Cardiac septum (tissue), 1 donor: ENCODE results near the gene THBS1. TPM values are rescaled to one million over a fixed set of nuclear protein-coding genes. Genes with fewer than 3 reads are reported as not detected.

Experiments
- DNase-seq: peaks from one replicate; pipeline ENCODE4 v3.0.0-alpha.2; 2020; ENCODE audit warnings: low spot score
- intact Hi-C: fragments of 100-400 bp; cut with DNase I; formaldehyde crosslinking; loops from one replicate; pipeline ENCODE4 v1.14.0; 2022
- total RNA-seq: library from RNA; stranded (reverse); fragmentation: NEBNext Ultra II Directional; extraction: Animal tissue kit (Norgen Biotek cat#: 25700); gene quantifications from one replicate; pipeline ENCODE4 v1.2.1, GENCODE V29; 2021
- donor health status: DM: no; HTN: no; CAD: no.

Gene THBS1
- total RNA-seq, 1 donor from 2014 or later: 283 TPM

DNA sequence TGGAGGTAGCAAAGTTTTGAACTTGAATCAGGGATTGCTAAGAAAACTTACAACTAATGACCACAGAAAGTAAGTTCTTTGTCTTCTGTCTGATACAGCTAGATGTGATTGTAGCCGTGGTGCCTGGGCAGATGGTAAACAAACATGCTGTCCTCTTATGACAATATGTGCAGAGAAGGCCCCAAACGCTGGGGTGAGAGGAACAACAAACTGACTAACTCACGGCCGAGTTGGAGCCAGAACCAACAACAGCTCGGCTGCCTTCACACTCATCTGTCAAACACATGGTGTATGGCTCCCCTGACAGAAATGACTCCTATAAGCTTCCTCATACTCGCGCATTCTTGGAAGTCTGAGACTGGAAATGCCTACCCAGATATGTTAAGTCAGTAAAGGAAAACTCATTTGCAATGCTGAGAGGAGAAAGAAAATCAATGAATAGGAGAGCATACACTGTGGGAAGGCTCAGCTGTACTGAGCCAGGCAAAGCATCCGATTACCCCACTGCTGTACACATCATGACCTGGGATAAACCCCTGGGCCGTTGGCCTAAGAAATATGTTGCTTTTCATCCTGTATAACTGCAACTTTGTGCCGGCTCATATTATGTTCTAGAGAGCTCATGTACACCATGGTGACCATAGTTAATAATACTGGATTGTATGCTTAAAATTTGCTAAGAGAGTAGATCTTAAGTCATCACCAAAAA lies 5.7 kb downstream of the THBS1 start:
- intact Hi-C loops: loop anchor here (10.0 kb wide), 1 partner anchor 1592 kb away; no protein-coding TSS in a partner anchor
- DNase-seq: no peak

DNA sequence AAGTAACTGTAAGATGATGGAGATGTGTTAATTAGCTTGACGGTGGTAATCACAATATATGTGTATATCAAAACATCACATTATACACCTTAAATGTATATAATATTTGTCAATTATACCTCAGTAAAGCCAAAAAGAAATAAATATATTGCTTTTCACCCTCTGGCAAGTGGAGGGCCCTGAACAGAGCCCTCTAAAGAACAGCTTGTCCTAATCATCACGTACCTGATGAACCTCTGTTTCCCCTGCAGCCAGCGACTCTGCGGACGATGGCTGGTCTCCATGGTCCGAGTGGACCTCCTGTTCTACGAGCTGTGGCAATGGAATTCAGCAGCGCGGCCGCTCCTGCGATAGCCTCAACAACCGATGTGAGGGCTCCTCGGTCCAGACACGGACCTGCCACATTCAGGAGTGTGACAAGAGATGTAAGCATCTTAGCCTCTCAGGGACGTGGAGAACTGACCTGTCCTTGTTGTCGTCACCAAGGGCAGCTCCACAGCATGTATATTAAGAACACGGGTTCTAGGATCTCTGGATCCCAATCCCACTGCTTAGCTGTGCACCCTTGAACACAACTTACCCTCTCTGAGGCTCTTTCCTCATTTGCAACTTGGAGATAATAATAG lies 6.3 kb downstream of the THBS1 start:
- no peak for DNase-seq
- intact Hi-C loops: loop anchor here (10.0 kb wide), 1 partner anchor 1592 kb away; no protein-coding TSS in a partner anchor

DNA sequence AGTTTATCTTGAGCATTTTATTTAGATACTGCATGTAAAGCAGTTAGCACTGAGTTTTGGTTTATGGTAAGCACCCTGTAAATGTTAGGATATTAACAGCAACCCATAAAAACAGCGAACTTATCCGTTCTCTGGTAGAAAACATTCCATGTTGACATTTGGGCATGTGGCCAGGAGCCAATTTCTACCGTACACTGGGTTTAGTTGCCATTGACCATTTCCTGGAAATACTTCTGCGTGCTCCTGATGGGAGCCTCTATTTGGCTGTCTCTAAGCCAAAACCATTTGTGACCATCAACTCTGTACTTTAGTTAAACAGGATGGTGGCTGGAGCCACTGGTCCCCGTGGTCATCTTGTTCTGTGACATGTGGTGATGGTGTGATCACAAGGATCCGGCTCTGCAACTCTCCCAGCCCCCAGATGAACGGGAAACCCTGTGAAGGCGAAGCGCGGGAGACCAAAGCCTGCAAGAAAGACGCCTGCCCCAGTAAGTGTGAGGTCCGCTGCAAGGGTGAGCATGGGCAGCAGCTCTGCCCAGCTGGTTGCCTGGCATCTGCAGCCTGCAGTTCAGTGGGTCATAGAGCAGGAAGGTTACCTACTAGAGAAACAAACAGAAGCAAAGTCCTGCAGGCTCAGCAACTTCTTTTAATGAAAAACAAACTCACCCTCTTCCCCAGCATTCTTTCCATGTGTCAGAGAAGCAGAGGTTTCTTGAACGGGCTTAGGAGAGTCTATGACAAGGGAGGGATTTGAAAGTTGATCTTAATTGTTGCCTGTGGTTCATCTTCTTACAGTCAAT lies 7.1 kb downstream of the THBS1 start:
- intact Hi-C loops: loop anchor here (10.0 kb wide), 1 partner anchor 1593 kb away; no protein-coding TSS in a partner anchor
- no peak for DNase-seq

DNA sequence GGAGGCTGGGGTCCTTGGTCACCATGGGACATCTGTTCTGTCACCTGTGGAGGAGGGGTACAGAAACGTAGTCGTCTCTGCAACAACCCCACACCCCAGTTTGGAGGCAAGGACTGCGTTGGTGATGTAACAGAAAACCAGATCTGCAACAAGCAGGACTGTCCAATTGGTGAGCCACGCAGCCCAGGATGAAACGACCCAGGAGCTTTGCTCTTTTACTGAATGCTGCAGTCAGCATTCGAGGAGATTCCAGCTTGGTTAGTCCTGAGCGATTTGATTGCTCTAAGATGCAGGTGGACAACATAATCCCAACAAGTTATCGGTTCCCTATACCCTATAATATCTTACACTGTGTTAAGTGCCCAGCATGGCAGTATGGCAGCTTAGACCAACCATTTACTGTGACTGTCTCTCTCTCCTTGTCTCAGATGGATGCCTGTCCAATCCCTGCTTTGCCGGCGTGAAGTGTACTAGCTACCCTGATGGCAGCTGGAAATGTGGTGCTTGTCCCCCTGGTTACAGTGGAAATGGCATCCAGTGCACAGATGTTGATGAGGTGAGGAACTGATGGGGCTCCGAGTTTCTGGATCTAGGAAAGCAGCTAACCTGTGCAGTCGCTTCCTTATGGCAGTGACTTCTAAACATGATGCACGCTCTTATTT lies 7.8 kb downstream of the THBS1 start:
- DNase-seq: no peak
- intact Hi-C loops: loop anchor here (10.0 kb wide), 1 partner anchor 1594 kb away; no protein-coding TSS in a partner anchor

DNA sequence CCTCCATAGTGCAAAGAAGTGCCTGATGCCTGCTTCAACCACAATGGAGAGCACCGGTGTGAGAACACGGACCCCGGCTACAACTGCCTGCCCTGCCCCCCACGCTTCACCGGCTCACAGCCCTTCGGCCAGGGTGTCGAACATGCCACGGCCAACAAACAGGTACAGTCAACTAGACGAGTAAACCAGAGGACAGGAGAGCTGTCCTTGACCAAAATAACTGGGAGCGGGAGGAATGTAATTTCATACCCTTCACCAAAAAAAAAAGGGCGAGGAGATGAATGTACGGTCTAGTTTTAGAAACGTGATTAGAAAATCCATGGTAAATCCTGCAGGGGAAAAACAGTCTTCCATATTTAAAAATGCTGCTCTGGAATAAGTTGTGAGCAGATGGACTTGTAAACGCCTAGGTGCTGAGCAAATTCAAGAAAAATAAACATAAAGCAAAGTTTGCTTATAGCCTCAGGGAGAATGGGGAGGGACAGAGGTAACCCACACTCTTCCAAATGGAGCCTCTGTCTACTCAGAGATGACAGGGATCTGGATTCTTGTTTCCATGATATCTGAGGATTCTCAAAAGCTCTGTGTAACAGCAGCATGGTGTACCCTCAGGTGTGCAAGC lies 8.4 kb downstream of the THBS1 start:
- DNase-seq: no peak
- intact Hi-C loops: loop anchor here (10.0 kb wide), 1 partner anchor 1595 kb away; no protein-coding TSS in a partner anchor

DNA sequence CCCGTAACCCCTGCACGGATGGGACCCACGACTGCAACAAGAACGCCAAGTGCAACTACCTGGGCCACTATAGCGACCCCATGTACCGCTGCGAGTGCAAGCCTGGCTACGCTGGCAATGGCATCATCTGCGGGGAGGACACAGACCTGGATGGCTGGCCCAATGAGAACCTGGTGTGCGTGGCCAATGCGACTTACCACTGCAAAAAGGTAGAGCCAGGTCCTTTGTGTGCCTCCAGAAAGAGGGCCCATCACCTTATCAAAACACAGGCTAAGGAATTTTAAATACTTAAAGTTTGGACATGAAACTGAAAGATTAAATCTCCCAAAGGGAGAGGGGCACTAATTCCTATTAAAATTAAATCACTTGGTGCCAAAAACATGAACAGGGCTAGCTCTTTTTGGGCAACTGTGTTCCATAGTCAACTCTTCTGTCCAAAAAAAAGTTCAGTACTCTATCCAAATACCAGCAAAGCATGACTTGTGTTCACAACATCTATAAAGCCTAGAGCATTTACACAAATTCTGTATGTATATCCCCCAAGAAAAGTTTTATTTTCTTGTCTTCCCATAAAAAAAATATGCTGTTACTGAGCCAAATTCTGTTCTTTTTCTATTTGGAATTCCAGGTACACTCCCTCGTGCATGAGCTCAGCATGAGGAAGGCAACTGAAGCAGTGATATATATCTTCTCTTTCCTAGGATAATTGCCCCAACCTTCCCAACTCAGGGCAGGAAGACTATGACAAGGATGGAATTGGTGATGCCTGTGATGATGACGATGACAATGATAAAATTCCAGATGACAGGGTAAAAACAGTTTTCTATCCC lies 9.2 kb downstream of the THBS1 start:
- no peak for DNase-seq
- intact Hi-C loops: loop anchor here (10.0 kb wide), 1 partner anchor 1595 kb away; no protein-coding TSS in a partner anchor

DNA sequence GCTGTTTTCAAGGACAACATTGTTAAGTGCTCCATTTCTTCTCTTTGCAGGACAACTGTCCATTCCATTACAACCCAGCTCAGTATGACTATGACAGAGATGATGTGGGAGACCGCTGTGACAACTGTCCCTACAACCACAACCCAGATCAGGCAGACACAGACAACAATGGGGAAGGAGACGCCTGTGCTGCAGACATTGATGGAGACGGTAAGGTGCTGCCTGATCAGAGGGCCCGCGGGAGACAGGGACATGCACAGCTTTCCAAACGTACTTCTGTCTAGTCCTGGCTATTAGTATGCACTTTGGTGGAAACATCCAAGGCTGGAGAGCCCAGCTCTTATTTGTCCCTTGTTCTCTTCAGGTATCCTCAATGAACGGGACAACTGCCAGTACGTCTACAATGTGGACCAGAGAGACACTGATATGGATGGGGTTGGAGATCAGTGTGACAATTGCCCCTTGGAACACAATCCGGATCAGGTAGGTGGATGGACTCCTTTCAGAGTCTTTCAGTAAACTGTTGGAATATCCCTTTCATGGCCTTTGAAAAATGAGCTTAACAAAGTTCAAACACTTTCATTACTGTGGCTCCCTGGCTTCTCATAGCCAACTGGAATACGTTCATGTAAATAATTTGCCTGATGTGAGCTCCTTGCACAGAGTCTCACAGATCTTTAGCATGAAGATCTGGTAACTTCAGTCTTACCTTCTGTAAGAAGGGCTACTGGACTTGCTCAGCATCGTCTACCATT lies 10.4 kb downstream of the THBS1 start:
- no peak for DNase-seq
- intact Hi-C loops: no loop called here

DNA sequence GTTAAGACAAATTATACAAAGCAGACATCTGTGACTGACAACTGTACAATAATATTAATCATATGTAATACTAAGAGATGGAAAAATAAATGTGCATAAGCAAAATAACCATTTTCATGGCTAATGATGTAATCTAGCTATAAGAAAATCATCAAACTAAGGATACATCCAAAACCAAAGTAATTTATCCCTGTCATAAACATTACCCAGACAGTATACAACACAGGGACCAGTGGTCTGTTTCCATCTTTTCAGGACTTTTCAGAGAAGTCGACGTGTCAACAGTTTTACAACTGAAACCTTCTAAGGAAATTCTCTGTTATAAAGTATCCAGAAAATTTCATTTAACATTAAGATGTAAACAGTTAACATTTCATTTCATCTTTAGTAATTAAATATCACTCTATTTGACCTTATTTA lies 11.0 kb downstream of the THBS1 start:
- no peak for DNase-seq
- intact Hi-C loops: no loop called here

DNA sequence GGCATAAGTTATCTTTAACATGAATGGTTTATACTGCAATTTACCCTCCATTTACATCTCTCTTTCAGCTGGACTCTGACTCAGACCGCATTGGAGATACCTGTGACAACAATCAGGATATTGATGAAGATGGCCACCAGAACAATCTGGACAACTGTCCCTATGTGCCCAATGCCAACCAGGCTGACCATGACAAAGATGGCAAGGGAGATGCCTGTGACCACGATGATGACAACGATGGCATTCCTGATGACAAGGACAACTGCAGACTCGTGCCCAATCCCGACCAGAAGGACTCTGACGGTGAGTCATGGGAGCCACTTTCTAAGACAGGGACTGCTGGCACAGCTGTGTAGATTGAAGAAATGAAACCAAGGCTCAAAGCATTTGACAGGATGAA lies 11.6 kb downstream of the THBS1 start:
- no peak for DNase-seq
- intact Hi-C loops: no loop called here

DNA sequence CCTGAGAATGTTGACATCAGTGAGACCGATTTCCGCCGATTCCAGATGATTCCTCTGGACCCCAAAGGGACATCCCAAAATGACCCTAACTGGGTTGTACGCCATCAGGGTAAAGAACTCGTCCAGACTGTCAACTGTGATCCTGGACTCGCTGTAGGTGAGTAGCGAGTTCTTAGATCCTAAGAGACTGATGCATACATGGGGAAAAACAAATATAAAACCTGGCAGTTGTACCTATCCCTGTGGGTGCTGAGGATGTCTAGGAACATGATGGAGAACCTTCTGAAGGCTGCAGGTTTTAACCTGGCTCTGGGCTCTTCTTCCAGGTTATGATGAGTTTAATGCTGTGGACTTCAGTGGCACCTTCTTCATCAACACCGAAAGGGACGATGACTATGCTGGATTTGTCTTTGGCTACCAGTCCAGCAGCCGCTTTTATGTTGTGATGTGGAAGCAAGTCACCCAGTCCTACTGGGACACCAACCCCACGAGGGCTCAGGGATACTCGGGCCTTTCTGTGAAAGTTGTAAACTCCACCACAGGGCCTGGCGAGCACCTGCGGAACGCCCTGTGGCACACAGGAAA lies 12.3 kb downstream of the THBS1 start:
- no peak for DNase-seq
- intact Hi-C loops: no loop called here

DNA sequence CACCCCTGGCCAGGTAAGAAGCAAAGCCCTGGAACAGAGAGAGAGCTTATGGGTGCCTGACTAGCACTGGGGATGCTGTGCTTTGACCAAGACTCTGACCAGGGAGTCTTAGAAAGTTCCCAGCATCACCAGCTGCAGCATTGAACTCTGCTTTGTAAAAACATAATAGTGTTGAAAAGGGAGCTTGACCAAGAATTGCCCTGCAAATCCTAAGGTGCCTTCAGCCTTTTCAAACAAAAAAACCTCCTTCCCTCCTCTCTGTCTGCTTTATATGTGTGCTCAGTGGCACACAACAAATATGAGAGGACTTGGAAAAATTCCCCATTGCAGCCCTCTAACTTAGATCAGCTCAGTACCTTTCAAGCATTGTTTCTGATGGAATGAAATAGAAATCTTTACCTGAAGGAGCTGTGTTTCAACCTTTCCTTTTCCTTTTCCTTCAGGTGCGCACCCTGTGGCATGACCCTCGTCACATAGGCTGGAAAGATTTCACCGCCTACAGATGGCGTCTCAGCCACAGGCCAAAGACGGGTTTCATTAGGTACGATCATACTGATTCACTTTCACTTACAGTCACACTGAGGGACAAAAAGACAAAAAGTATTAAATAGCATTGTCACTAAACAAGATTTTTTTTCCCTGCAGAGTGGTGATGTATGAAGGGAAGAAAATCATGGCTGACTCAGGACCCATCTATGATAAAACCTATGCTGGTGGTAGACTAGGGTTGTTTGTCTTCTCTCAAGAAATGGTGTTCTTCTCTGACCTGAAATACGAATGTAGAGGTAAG lies 13.0 kb downstream of the THBS1 start:
- intact Hi-C loops: no loop called here
- DNase-seq: no peak

DNA sequence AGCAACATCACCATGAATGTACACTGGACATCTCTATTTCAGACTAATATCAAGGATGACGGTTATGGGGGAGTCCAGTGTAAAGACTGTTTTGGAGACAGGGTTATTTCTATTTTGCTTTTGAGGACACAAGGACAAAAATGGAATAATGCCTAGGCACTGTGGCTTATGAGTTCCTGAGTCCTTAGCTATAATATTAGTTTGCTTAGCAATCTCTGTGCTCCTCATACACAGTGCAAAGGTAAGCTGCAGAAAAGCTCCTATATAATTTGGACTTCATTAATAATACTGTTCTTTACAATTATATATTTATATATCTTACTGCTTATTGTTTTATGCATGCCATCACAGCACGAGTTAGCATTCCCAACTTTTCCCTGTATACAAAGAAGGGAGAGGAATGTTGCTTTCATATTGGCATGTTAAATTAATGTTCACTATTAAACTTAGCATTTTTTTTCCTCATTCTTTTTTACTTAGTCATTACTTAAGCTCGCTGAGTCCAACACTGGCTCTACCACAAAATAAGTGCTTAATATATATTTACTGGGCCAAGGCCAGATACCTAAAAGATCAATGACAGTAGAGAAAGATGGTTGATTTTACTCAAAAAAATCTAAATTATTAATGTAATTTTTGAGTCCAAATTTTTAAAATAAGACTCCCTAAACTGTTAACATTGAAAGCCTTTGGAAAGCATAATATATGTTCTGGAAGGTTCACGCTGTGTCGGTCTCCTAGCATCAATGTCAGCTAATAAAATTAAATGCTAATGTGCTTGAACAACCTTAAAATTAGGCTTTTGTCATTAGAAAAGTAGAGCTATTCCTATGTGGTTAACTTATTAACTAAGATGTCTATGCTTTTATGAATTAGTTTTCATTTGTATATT lies 13.8 kb downstream of the THBS1 start:
- no peak for DNase-seq
- intact Hi-C loops: no loop called here

DNA sequence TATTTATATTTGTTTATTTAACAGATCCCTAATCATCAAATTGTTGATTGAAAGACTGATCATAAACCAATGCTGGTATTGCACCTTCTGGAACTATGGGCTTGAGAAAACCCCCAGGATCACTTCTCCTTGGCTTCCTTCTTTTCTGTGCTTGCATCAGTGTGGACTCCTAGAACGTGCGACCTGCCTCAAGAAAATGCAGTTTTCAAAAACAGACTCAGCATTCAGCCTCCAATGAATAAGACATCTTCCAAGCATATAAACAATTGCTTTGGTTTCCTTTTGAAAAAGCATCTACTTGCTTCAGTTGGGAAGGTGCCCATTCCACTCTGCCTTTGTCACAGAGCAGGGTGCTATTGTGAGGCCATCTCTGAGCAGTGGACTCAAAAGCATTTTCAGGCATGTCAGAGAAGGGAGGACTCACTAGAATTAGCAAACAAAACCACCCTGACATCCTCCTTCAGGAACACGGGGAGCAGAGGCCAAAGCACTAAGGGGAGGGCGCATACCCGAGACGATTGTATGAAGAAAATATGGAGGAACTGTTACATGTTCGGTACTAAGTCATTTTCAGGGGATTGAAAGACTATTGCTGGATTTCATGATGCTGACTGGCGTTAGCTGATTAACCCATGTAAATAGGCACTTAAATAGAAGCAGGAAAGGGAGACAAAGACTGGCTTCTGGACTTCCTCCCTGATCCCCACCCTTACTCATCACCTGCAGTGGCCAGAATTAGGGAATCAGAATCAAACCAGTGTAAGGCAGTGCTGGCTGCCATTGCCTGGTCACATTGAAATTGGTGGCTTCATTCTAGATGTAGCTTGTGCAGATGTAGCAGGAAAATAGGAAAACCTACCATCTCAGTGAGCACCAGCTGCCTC lies 14.7 kb downstream of the THBS1 start:
- no peak for DNase-seq

DNA sequence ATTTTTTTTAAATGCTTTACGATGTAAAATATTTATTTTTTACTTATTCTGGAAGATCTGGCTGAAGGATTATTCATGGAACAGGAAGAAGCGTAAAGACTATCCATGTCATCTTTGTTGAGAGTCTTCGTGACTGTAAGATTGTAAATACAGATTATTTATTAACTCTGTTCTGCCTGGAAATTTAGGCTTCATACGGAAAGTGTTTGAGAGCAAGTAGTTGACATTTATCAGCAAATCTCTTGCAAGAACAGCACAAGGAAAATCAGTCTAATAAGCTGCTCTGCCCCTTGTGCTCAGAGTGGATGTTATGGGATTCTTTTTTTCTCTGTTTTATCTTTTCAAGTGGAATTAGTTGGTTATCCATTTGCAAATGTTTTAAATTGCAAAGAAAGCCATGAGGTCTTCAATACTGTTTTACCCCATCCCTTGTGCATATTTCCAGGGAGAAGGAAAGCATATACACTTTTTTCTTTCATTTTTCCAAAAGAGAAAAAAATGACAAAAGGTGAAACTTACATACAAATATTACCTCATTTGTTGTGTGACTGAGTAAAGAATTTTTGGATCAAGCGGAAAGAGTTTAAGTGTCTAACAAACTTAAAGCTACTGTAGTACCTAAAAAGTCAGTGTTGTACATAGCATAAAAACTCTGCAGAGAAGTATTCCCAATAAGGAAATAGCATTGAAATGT lies 15.6 kb downstream of the THBS1 start:
- intact Hi-C loops: no loop called here
- no peak for DNase-seq

More for the DNA sequence above, 14.7 kb downstream of the THBS1 start:
- intact Hi-C loops: no loop called here
